HepG2 (cell line): ENCODE data around the gene BPHL. TPM values are rescaled to one million over a fixed set of nuclear protein-coding genes. Genes with fewer than 3 reads are reported as not detected.

Experiments
- CREM ChIP-seq, 2 experiments: sonication (generic) in 1 of 2; formaldehyde crosslinking in 1 of 2; IDR thresholded peaks; 2 replicates each; pipeline versions ENCODE4 v1.4.0 to v1.6.1; 2016 to 2020; ENCODE audit warnings: antibody characterized with exemption in 1 of 2, mild to moderate bottlenecking in 1 of 2, missing genetic modification reagents in 1 of 2
- DPF2 ChIP-seq: sonication (generic); formaldehyde crosslinking; IDR thresholded peaks from 2 replicates; pipeline ENCODE4 v1.4.0; 2020; ENCODE audit warnings: mild to moderate bottlenecking, low read depth, missing genetic modification reagents, borderline replicate concordance
- HNF4G ChIP-seq, 2 experiments: sonication (generic) in 1 of 2; formaldehyde crosslinking in 1 of 2; IDR thresholded peaks; 2 replicates each; pipeline versions ENCODE4 v1.4.0 to v1.6.1; 2011 to 2020; ENCODE audit warnings: borderline replicate concordance in 2 of 2, low read depth in 2 of 2, mild to moderate bottlenecking in 2 of 2, low read length in 1 of 2, missing genetic modification reagents in 1 of 2, moderate library complexity in 1 of 2
- ISL2 ChIP-seq: sonication (generic); formaldehyde crosslinking; IDR thresholded peaks from 2 replicates; pipeline ENCODE4 v1.5.0; 2020; ENCODE audit warnings: missing genetic modification reagents
- MBNL3 ChIP-seq: fragments of 250-450 bp; sonication (Bioruptor Pico); conservative IDR thresholded peaks from 2 replicates; pipeline ENCODE4 v1.8.0; 2022; ENCODE audit warnings: mild to moderate bottlenecking, inconsistent platforms
- NFE2L2 ChIP-seq: fragments of 150-350 bp; IDR thresholded peaks from 2 replicates; pipeline ENCODE4 v1.6.1; 2014; ENCODE audit warnings: low read length
- SRSF4 ChIP-seq: fragments of 200-400 bp; formaldehyde crosslinking; IDR thresholded peaks from one replicate; pipeline ENCODE4 v1.6.1; 2018; ENCODE audit warnings: mild to moderate bottlenecking, low read depth, low read length, moderate library complexity; ENCODE audit not compliant: poor library complexity, severe bottlenecking
- TBL1XR1 ChIP-seq: fragments of 150-350 bp; IDR thresholded peaks from 2 replicates; pipeline ENCODE4 v1.6.1; 2014; ENCODE audit warnings: borderline replicate concordance, low read length; ENCODE audit not compliant: partially characterized antibody
- ZBTB7A ChIP-seq: sonication (generic); formaldehyde crosslinking; IDR thresholded peaks from 2 replicates; pipeline ENCODE4 v1.8.0; 2022; ENCODE audit warnings: mild to moderate bottlenecking, missing genetic modification reagents
- ZNF160 ChIP-seq: sonication (generic); formaldehyde crosslinking; IDR thresholded peaks from 2 replicates; pipeline ENCODE4 v1.8.0; 2022; ENCODE audit warnings: mild to moderate bottlenecking, inconsistent platforms, missing genetic modification reagents
- ZNF24 ChIP-seq: fragments of 450-650 bp; IDR thresholded peaks from 2 replicates; pipeline ENCODE4 v1.6.1; 2017; ENCODE audit warnings: antibody characterized with exemption, mild to moderate bottlenecking
- ZNF572 ChIP-seq: sonication (generic); formaldehyde crosslinking; IDR thresholded peaks from 2 replicates; pipeline ENCODE4 v1.5.1; 2020; ENCODE audit warnings: mild to moderate bottlenecking, missing genetic modification reagents
- ZNF746 ChIP-seq: sonication (generic); formaldehyde crosslinking; IDR thresholded peaks from 2 replicates; pipeline ENCODE4 v1.8.0; 2022; ENCODE audit warnings: mild to moderate bottlenecking, missing genetic modification reagents
- polyA plus RNA-seq, 8 experiments: library from polyadenylated mRNA; depleted of rRNA in 3 of 8; stranded (reverse) in 7 of 8; unstranded in 1 of 8; fragments of >200 nt; fragmentation: Illumina TruSeq in 4 of 8; extraction: Trizol in 4 of 8; gene quantifications; 2 replicates each; pipeline versions ENCODE4 v1.2.1 to v1.2.3, GENCODE V29; 2011 to 2016; ENCODE audit warnings: low read depth in 4 of 8, missing spikeins in 1 of 8, mixed read lengths in 1 of 8; ENCODE audit not compliant: insufficient read depth in 1 of 8
- total RNA-seq, 5 experiments: library from RNA; depleted of rRNA; stranded (reverse); fragments of >200 nt; fragmentation: Illumina TruSeq; extraction: Trizol; gene quantifications; 2 replicates each; pipeline ENCODE4 v1.2.3, GENCODE V29; 2016; ENCODE audit warnings: low read depth in 1 of 5
- TF ChIP-seq, protein P1 (sequence below): sonication (generic); formaldehyde crosslinking; IDR thresholded peaks from one replicate; pipeline ENCODE4 v1.5.1; 2020; ENCODE audit warnings: mild to moderate bottlenecking, missing genetic modification reagents; ENCODE audit errors: not compliant biosample characterization
- TF ChIP-seq, protein P2 (sequence below): sonication (generic); formaldehyde crosslinking; IDR thresholded peaks from 2 replicates; pipeline ENCODE4 v1.4.0; 2020; ENCODE audit warnings: missing genetic modification reagents
- TF ChIP-seq, protein P3 (sequence below): sonication (generic); formaldehyde crosslinking; IDR thresholded peaks from 2 replicates; pipeline ENCODE4 v1.4.0; 2020; ENCODE audit warnings: missing genetic modification reagents, mild to moderate bottlenecking, borderline replicate concordance

Gene BPHL
- total and polyA plus RNA-seq, 2 of the 13 experiments (the other 11 are each of a cell fraction or from before 2014, with no cell fraction given) = 37.8 to 39.5 TPM

DNA sequence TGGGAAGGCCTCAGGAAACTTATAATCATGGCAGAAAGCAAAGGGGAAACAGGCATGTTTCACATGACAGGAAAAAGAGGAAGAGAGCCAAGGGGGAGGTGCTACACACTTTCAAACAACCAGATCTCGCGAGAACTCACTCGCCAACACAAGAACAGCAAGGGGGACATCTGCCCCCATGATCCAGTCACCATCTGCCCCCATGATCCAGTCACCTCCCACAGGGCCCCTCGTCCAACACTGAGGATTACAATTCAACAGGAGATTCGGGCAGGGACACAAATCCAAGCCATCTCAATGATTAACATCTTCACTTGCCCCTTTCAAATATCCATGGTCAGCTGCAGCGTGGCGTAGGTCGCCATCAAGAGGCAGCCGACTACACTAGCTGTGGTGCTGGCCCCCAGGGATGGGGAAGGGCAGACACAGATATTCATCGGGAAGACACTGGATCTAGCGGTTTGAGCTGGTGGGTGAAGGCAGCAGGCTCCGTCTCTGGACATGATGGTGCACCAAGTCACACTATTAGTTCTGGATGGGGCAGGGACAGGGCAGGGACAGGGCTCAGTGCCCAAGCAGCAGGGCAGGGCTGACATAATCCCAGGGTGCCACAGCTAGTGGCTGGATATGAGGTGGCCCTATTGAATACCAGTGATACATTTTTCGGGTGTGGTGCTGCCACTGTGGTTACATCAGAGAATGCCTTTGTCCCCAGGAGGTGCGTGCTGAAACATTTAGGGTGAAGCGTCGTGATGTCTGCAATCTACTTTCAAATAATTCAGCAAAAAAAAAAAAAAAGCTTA, 77.4 kb downstream of the BPHL start (continued):
- TF ChIP-seq, protein P1, sequence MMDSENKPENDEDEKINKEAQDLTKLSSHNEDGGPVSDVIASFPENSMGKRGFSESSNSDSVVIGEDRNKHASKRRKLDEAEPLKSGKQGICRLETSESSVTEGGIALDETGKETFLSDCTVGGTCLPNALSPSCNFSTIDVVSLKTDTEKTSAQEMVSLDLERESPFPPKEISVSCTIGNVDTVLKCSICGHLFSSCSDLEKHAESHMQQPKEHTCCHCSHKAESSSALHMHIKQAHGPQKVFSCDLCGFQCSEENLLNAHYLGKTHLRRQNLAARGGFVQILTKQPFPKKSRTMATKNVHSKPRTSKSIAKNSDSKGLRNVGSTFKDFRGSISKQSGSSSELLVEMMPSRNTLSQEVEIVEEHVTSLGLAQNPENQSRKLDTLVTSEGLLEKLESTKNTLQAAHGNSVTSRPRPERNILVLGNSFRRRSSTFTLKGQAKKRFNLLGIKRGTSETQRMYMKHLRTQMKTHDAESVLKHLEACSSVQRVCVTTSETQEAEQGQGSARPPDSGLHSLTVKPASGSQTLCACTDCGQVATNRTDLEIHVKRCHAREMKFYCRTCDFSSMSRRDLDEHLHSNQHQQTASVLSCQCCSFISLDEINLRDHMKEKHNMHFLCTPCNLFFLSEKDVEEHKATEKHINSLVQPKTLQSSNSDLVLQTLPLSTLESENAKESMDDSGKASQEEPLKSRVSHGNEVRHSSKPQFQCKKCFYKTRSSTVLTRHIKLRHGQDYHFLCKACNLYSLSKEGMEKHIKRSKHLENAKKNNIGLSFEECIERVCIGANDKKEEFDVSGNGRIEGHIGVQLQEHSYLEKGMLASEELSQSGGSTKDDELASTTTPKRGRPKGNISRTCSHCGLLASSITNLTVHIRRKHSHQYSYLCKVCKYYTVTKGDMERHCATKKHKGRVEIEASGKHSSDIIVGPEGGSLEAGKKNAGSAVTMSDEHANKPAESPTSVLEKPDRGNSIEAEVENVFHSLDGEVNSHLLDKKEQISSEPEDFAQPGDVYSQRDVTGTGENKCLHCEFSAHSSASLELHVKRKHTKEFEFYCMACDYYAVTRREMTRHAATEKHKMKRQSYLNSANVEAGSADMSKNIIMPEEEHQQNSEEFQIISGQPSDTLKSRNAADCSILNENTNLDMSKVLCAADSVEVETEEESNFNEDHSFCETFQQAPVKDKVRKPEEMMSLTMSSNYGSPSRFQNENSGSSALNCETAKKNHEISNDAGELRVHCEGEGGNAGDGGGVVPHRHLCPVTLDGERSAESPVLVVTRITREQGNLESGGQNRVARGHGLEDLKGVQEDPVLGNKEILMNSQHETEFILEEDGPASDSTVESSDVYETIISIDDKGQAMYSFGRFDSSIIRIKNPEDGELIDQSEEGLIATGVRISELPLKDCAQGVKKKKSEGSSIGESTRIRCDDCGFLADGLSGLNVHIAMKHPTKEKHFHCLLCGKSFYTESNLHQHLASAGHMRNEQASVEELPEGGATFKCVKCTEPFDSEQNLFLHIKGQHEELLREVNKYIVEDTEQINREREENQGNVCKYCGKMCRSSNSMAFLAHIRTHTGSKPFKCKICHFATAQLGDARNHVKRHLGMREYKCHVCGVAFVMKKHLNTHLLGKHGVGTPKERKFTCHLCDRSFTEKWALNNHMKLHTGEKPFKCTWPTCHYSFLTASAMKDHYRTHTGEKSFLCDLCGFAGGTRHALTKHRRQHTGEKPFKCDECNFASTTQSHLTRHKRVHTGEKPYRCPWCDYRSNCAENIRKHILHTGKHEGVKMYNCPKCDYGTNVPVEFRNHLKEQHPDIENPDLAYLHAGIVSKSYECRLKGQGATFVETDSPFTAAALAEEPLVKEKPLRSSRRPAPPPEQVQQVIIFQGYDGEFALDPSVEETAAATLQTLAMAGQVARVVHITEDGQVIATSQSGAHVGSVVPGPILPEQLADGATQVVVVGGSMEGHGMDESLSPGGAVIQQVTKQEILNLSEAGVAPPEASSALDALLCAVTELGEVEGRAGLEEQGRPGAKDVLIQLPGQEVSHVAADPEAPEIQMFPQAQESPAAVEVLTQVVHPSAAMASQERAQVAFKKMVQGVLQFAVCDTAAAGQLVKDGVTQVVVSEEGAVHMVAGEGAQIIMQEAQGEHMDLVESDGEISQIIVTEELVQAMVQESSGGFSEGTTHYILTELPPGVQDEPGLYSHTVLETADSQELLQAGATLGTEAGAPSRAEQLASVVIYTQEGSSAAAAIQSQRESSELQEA (CRISPR knock-in tag) = no peak
- TF ChIP-seq TBL1XR1 (no peak), ZBTB7A (CRISPR knock-in tag) (no peak), HNF4G (IDR thresholded peaks at IDR 0.05; ENCODE audit: borderline replicate concordance, low read depth, low read length) (no peak), HNF4G (CRISPR knock-in tag; IDR thresholded peaks at IDR 0.05; ENCODE audit: borderline replicate concordance, low read depth) (no peak), MBNL3 (no peak), ISL2 (CRISPR knock-in tag) (no peak), NFE2L2 (no peak), CREM (IDR thresholded peaks at IDR 0.05) (peak; percentile 39; the same call in 1 of the 2 replicates), CREM (CRISPR knock-in tag; IDR thresholded peaks at IDR 0.05) (no peak), ZNF572 (CRISPR knock-in tag) (peak; percentile 91), ZNF160 (CRISPR knock-in tag) (no peak), DPF2 (CRISPR knock-in tag) (no peak), ZNF24 (no peak), ZNF746 (no peak; the same call in 1 of the 2 replicates), SRSF4 (no peak)
- TF ChIP-seq, protein P2, sequence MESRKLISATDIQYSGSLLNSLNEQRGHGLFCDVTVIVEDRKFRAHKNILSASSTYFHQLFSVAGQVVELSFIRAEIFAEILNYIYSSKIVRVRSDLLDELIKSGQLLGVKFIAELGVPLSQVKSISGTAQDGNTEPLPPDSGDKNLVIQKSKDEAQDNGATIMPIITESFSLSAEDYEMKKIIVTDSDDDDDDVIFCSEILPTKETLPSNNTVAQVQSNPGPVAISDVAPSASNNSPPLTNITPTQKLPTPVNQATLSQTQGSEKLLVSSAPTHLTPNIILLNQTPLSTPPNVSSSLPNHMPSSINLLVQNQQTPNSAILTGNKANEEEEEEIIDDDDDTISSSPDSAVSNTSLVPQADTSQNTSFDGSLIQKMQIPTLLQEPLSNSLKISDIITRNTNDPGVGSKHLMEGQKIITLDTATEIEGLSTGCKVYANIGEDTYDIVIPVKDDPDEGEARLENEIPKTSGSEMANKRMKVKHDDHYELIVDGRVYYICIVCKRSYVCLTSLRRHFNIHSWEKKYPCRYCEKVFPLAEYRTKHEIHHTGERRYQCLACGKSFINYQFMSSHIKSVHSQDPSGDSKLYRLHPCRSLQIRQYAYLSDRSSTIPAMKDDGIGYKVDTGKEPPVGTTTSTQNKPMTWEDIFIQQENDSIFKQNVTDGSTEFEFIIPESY (CRISPR knock-in tag) = no peak; the same call in 1 of the 2 replicates
- TF ChIP-seq, protein P3, sequence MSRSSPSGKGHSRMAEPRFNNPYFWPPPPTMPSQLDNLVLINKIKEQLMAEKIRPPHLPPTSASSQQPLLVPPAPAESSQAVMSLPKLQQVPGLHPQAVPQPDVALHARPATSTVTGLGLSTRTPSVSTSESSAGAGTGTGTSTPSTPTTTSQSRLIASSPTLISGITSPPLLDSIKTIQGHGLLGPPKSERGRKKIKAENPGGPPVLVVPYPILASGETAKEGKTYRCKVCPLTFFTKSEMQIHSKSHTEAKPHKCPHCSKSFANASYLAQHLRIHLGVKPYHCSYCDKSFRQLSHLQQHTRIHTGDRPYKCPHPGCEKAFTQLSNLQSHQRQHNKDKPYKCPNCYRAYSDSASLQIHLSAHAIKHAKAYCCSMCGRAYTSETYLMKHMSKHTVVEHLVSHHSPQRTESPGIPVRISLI (CRISPR knock-in tag) = peak; percentile 40; the same call in 1 of the 2 replicates
